ENCODE data around the gene IAPP. TPM values are rescaled to one million over a fixed set of nuclear protein-coding genes. Genes with fewer than 3 reads are reported as not detected.

Gene IAPP
- total and polyA plus RNA-seq, 9 of the 15 experiments (the other 6 are each of a cell fraction or from before 2014, with no cell fraction given) = not detected

DNA sequence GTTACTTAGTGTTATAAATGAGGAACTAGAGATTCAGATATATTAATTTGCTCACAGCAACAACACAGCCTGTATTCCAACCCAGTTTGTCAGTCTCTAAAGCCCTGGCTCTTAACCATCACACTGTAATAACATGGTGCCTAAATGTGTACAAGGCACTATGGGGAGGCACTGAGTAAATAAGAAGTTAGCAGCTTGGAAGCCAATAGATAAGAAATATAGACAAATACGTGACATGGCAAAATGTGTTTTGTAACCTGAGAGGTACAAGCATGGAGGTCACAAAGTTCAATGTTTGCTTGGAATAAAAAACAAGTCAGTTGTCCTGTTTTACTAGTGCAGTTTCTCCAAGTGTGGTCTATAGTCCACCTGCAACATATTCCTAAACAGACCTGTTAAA lies 21.7 kb upstream of the IAPP start (continued):
- TF ChIP-seq, protein P1, sequence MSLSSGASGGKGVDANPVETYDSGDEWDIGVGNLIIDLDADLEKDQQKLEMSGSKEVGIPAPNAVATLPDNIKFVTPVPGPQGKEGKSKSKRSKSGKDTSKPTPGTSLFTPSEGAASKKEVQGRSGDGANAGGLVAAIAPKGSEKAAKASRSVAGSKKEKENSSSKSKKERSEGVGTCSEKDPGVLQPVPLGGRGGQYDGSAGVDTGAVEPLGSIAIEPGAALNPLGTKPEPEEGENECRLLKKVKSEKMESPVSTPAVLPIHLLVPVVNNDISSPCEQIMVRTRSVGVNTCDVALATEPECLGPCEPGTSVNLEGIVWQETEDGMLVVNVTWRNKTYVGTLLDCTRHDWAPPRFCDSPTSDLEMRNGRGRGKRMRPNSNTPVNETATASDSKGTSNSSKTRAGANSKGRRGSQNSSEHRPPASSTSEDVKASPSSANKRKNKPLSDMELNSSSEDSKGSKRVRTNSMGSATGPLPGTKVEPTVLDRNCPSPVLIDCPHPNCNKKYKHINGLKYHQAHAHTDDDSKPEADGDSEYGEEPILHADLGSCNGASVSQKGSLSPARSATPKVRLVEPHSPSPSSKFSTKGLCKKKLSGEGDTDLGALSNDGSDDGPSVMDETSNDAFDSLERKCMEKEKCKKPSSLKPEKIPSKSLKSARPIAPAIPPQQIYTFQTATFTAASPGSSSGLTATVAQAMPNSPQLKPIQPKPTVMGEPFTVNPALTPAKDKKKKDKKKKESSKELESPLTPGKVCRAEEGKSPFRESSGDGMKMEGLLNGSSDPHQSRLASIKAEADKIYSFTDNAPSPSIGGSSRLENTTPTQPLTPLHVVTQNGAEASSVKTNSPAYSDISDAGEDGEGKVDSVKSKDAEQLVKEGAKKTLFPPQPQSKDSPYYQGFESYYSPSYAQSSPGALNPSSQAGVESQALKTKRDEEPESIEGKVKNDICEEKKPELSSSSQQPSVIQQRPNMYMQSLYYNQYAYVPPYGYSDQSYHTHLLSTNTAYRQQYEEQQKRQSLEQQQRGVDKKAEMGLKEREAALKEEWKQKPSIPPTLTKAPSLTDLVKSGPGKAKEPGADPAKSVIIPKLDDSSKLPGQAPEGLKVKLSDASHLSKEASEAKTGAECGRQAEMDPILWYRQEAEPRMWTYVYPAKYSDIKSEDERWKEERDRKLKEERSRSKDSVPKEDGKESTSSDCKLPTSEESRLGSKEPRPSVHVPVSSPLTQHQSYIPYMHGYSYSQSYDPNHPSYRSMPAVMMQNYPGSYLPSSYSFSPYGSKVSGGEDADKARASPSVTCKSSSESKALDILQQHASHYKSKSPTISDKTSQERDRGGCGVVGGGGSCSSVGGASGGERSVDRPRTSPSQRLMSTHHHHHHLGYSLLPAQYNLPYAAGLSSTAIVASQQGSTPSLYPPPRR (CRISPR knock-in tag; IDR thresholded peaks at IDR 0.05; ENCODE audit: borderline replicate concordance) = no peak
- TF ChIP-seq, protein P2, sequence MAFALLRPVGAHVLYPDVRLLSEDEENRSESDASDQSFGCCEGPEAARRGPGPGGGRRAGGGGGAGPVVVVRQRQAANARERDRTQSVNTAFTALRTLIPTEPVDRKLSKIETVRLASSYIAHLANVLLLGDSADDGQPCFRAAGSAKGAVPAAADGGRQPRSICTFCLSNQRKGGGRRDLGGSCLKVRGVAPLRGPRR (CRISPR knock-in tag; IDR thresholded peaks at IDR 0.05) = no peak
- TF ChIP-seq SLC30A9 (CRISPR knock-in tag; IDR thresholded peaks at IDR 0.05) (no peak), ZFP36 (IDR thresholded peaks at IDR 0.05; ENCODE audit: low read depth, low read length, partially characterized antibody) (no peak), ILF3 (IDR thresholded peaks at IDR 0.05; ENCODE audit: borderline replicate concordance) (no peak), KLF13 (tag; IDR thresholded peaks at IDR 0.05; ENCODE audit: borderline replicate concordance, low read depth) (no peak), ZNF212 (CRISPR knock-in tag; IDR thresholded peaks at IDR 0.05) (no peak), NR1H2 (CRISPR knock-in tag; IDR thresholded peaks at IDR 0.05) (no peak), CEBPB (tag; IDR thresholded peaks at IDR 0.05) (no peak)
- TF ChIP-seq, protein P3, sequence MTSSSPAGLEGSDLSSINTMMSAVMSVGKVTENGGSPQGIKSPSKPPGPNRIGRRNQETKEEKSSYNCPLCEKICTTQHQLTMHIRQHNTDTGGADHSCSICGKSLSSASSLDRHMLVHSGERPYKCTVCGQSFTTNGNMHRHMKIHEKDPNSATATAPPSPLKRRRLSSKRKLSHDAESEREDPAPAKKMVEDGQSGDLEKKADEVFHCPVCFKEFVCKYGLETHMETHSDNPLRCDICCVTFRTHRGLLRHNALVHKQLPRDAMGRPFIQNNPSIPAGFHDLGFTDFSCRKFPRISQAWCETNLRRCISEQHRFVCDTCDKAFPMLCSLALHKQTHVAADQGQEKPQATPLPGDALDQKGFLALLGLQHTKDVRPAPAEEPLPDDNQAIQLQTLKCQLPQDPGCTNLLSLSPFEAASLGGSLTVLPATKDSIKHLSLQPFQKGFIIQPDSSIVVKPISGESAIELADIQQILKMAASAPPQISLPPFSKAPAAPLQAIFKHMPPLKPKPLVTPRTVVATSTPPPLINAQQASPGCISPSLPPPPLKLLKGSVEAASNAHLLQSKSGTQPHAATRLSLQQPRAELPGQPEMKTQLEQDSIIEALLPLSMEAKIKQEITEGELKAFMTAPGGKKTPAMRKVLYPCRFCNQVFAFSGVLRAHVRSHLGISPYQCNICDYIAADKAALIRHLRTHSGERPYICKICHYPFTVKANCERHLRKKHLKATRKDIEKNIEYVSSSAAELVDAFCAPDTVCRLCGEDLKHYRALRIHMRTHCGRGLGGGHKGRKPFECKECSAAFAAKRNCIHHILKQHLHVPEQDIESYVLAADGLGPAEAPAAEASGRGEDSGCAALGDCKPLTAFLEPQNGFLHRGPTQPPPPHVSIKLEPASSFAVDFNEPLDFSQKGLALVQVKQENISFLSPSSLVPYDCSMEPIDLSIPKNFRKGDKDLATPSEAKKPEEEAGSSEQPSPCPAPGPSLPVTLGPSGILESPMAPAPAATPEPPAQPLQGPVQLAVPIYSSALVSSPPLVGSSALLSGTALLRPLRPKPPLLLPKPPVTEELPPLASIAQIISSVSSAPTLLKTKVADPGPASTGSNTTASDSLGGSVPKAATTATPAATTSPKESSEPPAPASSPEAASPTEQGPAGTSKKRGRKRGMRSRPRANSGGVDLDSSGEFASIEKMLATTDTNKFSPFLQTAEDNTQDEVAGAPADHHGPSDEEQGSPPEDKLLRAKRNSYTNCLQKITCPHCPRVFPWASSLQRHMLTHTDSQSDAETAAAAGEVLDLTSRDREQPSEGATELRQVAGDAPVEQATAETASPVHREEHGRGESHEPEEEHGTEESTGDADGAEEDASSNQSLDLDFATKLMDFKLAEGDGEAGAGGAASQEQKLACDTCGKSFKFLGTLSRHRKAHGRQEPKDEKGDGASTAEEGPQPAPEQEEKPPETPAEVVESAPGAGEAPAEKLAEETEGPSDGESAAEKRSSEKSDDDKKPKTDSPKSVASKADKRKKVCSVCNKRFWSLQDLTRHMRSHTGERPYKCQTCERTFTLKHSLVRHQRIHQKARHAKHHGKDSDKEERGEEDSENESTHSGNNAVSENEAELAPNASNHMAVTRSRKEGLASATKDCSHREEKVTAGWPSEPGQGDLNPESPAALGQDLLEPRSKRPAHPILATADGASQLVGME (CRISPR knock-in tag; IDR thresholded peaks at IDR 0.05) = no peak
- TF ChIP-seq, protein P4, sequence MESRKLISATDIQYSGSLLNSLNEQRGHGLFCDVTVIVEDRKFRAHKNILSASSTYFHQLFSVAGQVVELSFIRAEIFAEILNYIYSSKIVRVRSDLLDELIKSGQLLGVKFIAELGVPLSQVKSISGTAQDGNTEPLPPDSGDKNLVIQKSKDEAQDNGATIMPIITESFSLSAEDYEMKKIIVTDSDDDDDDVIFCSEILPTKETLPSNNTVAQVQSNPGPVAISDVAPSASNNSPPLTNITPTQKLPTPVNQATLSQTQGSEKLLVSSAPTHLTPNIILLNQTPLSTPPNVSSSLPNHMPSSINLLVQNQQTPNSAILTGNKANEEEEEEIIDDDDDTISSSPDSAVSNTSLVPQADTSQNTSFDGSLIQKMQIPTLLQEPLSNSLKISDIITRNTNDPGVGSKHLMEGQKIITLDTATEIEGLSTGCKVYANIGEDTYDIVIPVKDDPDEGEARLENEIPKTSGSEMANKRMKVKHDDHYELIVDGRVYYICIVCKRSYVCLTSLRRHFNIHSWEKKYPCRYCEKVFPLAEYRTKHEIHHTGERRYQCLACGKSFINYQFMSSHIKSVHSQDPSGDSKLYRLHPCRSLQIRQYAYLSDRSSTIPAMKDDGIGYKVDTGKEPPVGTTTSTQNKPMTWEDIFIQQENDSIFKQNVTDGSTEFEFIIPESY (CRISPR knock-in tag; IDR thresholded peaks at IDR 0.05) = no peak
- TF ChIP-seq, protein P5, sequence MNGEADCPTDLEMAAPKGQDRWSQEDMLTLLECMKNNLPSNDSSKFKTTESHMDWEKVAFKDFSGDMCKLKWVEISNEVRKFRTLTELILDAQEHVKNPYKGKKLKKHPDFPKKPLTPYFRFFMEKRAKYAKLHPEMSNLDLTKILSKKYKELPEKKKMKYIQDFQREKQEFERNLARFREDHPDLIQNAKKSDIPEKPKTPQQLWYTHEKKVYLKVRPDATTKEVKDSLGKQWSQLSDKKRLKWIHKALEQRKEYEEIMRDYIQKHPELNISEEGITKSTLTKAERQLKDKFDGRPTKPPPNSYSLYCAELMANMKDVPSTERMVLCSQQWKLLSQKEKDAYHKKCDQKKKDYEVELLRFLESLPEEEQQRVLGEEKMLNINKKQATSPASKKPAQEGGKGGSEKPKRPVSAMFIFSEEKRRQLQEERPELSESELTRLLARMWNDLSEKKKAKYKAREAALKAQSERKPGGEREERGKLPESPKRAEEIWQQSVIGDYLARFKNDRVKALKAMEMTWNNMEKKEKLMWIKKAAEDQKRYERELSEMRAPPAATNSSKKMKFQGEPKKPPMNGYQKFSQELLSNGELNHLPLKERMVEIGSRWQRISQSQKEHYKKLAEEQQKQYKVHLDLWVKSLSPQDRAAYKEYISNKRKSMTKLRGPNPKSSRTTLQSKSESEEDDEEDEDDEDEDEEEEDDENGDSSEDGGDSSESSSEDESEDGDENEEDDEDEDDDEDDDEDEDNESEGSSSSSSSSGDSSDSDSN (IDR thresholded peaks at IDR 0.05; ENCODE audit: borderline replicate concordance in 1 of 2, low read depth in 2 of 2, low read length in 2 of 2) = no peak
